ENCODE measurements around the gene FBN1.

DNA sequence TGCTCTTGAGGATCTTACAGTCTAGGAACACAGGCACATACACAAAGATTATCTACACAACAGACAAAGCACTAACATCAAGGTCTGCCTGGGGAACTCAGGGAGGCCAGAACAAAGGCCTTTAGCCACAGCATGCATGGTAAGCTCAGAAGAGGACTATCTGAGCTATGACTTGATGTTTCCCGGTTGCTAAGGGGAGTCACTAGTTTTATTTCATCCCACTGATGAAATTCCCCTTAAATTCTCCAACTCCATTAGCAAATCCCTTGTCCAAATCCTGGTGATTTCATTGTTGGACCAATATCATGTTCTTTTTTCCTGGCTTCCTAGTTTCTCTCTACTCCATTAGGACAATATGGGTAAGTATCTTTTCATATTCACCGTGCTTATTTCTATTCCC is 23.3 kb downstream of the FBN1 start:
- TF ChIP-seq, protein P1, sequence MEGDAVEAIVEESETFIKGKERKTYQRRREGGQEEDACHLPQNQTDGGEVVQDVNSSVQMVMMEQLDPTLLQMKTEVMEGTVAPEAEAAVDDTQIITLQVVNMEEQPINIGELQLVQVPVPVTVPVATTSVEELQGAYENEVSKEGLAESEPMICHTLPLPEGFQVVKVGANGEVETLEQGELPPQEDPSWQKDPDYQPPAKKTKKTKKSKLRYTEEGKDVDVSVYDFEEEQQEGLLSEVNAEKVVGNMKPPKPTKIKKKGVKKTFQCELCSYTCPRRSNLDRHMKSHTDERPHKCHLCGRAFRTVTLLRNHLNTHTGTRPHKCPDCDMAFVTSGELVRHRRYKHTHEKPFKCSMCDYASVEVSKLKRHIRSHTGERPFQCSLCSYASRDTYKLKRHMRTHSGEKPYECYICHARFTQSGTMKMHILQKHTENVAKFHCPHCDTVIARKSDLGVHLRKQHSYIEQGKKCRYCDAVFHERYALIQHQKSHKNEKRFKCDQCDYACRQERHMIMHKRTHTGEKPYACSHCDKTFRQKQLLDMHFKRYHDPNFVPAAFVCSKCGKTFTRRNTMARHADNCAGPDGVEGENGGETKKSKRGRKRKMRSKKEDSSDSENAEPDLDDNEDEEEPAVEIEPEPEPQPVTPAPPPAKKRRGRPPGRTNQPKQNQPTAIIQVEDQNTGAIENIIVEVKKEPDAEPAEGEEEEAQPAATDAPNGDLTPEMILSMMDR (conservative IDR thresholded peaks at IDR 0.05; ENCODE audit: low read depth, low read length), result no peak
- TF ChIP-seq EZH2 (IDR thresholded peaks at IDR 0.05; ENCODE audit: low read length, unreplicated experiment), result no peak
